SHP77 (cell line): ENCODE measurements around the gene KRTAP4-16.
"Not testable (repeated sequence)": the region's sequence is repeated elsewhere in the genome, so short reads cannot be mapped to it uniquely, and the experiment has no call there.

Experiments
- DNase-seq, 2 experiments: peaks; one replicate each; lab custom pipeline; 2025; lab: John Stamatoyannopoulos, UW

Gene KRTAP4-16

DNA sequence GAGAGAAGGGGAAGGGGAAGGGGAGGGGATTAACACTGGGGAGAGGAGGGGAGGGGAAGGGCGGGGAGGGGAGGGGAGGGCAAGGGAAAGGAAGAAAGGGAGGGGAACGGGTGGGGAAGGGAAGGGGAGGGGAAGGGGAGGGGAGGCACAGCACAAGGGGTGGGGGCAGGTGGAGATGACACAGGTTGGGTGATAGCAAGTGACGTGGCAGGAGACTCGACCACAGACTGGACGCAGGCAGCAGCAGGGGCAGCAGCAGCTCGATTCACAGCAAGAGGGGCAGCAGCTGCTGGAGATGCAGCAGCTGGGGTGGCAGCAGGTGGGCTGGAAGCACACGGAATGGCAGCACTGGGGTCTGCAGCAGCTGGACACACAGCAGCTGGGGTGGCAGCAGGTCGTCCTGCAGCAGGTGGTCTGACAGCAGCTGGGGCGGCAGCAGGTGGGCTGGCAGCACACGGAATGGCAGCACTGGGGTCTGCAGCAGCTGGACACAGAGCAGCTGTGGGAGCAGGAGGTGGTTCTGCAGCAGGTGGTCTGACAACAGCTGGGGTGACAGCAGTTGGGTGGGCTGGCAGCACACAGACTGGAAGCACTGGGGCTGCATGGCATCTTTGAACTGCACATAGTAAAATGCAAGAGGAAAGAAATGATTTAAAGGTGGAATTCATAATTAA lies at the start of gene KRTAP4-16:
TSS of gene KRTAP4-16 (minus strand) at position 624 of the 674 bp plus-strand sequence. CDS start at position 624, 0 bp downstream.
- DNase-seq, result no peak

- DNase-seq, result no peak
These were observed 49.5 kb upstream of the KRTAP4-16 start for GRCh38 chr17:41151525-41151924.

DNA sequence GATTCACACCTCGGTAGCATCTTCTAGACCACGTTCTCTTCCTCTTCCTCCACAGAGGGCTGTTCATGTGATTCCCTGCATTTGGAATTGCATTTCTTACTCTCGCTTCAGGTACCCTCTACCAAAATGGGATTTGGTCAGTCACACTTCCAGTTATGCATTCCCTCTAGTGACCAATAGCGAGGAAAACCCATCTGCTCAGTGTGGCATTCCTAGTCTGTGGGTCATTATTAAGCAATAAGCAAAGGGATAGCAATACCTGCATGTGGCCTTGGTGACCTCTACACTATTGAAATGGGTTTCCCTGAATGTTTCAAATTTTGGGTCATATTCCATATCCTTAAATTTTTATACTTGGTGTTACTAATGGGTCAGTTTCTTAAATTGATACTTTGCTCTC lies 48.0 kb upstream of the KRTAP4-16 start:
- DNase-seq, result no peak

DNA sequence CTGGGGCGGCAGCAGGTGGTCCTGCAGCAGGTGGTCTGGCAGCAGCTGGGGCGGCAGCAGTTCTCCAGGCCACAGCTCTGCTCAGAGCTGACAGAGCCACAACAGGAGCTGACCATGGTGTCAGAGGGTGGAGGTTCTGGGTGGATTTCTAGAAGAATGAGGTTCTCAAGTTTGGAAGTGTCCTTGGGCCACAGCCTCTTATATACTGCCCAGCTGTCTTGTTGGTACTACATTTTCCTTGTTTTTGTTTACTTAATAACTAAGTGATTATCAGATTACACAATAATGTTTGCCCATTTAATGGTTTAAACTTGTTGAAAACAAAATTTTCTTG lies 47.6 kb upstream of the KRTAP4-16 start, which contains the start of gene KRTAP4-5:
TSS of gene KRTAP4-5 (minus strand) at position 174 of the 334 bp plus-strand sequence. CDS start at position 116, 58 bp downstream.
- no peak for DNase-seq

- DNase-seq, result not testable (repeated sequence)
These were observed 47.1 kb upstream of the KRTAP4-16 start for GRCh38 chr17:41148971-41149651.

GRCh38 chr17:41147531-41148204 lies 45.7 kb upstream of the KRTAP4-16 start:
- no peak for DNase-seq

- no peak for DNase-seq
These were observed 43.3 kb upstream of the KRTAP4-16 start for GRCh38 chr17:41145261-41145660.

GRCh38 chr17:41144846-41145245 lies 42.8 kb upstream of the KRTAP4-16 start:
- no peak for DNase-seq

DNA sequence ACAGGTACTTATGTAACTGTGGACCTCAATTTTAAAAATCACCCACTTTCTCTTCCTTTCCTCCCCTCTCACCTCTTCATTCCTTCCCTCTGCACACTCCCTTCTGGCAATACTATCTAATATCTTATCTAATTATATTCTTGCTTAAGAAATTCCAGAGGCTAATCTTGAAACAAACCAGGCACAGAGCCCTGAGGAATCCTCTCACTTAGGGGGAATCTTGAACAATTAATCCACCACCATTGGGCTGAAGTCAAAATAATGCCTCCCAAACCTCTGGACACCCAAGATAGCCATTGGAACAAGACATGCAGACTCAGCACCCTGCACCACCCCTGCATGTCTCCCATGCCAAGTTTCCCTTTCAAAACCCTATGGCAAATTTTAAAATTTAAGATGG lies 39.4 kb upstream of the KRTAP4-16 start:
- no peak for DNase-seq

DNA sequence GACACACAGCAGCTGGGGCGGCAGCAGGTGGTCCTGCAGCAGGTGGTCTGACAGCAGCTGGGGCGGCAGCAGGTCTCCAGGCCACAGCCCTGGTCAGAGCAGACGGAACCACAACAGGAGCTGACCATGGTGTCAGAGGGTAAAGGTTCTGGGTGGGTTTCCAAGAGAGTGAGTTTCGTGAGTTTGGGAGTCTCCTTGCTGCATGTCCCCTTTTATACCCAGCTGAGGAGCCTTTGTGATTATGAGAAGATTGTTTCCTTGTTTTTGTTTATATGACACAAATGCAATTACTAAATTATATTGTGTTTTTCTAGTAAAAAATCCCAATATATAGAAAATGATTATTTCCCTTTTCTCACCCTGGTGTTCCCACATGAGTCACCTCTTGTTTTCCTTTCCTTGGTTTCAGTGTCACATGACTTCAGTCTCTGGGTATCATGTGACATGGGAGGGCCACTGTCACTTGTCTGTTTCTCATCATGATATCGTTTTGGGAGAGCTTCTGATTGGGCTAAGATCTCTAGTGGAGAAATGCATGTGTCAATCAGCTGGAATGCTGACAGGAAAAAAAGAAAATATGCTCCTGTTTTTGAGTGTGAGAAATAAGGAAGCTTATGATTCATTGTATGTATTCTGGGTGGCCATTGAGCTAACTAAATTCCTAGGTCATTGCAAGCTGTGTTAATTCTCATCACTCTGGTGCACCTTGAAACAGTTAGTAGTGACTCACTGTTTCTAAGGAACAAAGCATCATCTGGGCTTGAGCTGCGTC lies 38.5 kb upstream of the KRTAP4-16 start, which contains the start of gene KRTAP4-6:
TSS of gene KRTAP4-6 (minus strand) at position 185 of the 772 bp plus-strand sequence. CDS start at position 128, 57 bp downstream.
- no peak for DNase-seq

DNA sequence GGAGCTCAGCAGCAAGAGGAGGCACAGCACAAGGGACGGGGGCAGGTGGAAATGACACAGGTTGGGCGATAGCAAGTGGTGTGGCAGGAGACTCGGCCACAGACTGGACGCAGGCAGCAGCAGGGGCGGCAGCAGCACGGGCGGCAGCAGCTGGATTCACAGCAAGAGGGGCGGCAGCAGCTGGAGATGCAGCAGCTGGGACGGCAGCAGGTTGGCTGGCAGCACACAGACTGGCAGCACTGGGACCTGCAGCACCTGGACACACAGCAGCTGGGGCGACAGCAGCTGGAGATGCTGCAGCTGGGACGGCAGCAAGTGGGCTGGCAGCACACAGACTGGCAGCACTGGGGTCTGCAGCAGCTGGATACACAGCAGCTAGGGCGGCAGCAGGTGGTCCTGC lies 37.9 kb upstream of the KRTAP4-16 start:
- DNase-seq, result not testable (repeated sequence)

GRCh38 chr17:41133880-41134735 lies 32.1 kb upstream of the KRTAP4-16 start:
- DNase-seq, result no peak

- DNase-seq, result no peak
These were observed 30.0 kb upstream of the KRTAP4-16 start for GRCh38 chr17:41131979-41132378.

- no peak for DNase-seq
These were observed 25.4 kb upstream of the KRTAP4-16 start for GRCh38 chr17:41127371-41127770.

DNA sequence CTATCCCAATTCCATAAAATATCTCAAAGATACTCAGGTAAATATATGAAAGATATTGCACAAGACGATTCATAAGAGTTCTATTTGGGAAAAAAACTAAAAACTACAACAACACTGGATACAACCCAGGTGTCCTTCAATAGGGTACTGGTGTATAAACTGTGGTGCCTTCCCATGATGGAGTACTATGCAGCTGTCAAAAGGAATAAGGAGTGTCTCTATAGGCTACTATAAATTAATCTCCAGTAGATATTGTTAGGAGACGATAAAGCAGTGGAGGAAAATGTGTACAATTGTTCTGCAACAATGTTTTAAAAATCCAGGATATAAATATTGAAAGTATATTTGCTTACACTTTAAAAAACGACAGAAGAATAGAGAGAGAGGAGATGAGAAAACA lies 24.4 kb upstream of the KRTAP4-16 start:
- no peak for DNase-seq

GRCh38 chr17:41125064-41125463 lies 23.1 kb upstream of the KRTAP4-16 start:
- no peak for DNase-seq

DNA sequence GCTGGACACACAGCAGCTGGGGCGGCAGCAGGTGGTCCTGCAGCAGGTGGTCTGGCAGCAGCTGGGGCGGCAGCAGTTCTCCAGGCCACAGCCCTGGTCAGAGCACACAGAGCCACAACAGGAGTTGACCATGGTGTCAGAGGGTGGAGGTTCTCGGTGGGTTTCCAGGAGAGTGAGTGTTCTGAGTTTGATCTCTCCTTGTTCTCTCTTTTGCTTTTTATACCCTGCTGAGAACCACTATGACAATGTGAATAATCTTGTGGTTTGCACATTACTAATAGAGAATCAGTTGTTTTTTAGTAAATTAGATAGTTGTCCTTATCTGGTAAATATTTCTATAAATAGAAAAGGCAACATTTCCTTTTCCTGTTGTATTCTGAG lies 22.0 kb upstream of the KRTAP4-16 start, which contains the start of gene KRTAP4-12:
TSS of gene KRTAP4-12 (minus strand) at position 192 of the 381 bp plus-strand sequence. CDS start at position 132, 60 bp downstream.
- not testable (repeated sequence) for DNase-seq

DNA sequence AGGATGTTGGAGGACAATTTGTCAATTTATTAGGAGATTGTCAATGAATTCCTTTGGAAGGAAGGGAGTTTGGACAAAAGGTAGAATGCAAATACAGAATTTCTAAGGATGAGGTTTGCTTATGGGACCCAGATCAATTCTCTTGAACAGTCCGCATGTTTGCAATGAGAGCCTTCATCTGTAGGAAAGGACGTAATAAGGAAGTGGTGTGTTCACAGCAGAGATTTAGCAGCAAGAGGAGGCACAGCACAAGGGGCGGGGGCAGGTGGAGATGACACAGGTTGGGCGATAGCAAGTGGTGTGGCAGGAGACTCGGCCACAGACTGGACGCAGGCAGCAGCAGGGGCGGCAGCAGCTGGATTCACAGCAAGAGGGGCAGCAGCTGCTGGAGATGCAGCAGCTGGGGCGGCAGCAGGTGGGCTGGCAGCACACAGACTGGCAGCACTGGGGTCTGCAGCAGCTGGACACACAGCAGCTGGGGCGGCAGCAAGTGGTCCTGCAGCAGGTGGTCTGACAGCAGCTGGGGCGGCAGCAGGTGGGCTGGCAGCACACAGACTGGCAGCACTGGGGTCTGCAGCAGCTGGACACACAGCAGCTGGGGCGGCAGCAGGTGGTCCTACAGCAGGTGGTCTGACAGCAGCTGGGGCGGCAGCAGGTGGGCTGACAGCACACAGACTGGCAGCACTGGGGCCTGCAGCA lies 21.4 kb upstream of the KRTAP4-16 start:
- DNase-seq, result not testable (repeated sequence)

DNA sequence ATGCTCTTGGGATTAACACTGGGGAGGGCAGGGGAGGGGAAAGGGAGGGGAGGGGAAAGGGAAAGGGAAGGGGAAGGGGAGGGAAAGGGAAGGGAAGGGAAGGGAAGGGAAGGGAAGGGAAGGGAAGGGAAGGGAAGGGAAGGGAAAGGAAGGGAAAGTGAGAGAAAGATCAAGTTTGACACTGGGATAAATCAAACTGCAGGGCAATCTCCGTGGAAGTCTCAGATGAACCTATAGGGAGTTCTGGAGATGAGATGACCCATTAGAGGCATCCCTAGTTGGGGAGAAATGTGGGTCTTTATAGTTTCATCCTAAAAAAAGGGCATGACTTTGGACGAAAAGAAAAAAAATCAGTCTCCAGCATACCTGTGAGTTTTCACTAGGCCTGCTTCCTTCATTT lies 19.7 kb upstream of the KRTAP4-16 start:
- no peak for DNase-seq
